GM13977 (cell line): ENCODE measurements around the gene ITGAE.
"Not testable (repeated sequence)": the region's sequence is repeated elsewhere in the genome, so short reads cannot be mapped to it uniquely, and the experiment has no call there.

Experiments
- DNase-seq: peaks from one replicate; pipeline ENCODE4 v3.0.0; 2012; ENCODE audit warnings: low spot score
- CTCF ChIP-seq: IDR thresholded peaks from 2 replicates; pipeline ENCODE4 v1.5.1; 2012; ENCODE audit warnings: mild to moderate bottlenecking, control low read depth; ENCODE audit not compliant: insufficient read depth; ENCODE audit errors: extremely low read depth, missing control alignments
- in situ Hi-C: fragments of 300-500 bp; cut with MboI; formaldehyde crosslinking; loops from one replicate; pipeline ENCODE4 v1.12.0; 2022; ENCODE audit warnings: low sequenced_read_pairs, low pct_unique_long_range_greater_than_20kb, mixed read lengths, inconsistent platforms; ENCODE audit not compliant: unreplicated experiment

The ITGAE gene

GRCh38 chr17:3708366-3708765 lies 92.6 kb downstream of the ITGAE start:
- DNase-seq: no peak
- no peak for TF ChIP-seq CTCF
- in situ Hi-C loops: no loop called here

- in situ Hi-C loops, DNase-seq: not testable (repeated sequence)
Measured at GRCh38 chr17:3705718-3705984, 95.3 kb downstream of the ITGAE start.

- DNase-seq: no peak
Measured at GRCh38 chr17:3704931-3705717, 95.9 kb downstream of the ITGAE start.

GRCh38 chr17:3702041-3702539 lies 98.9 kb downstream of the ITGAE start:
- in situ Hi-C loops: not testable (repeated sequence)

More at GRCh38 chr17:3704931-3705717, 95.9 kb downstream of the ITGAE start:
- in situ Hi-C loops: no loop called here
- no peak for TF ChIP-seq CTCF

GRCh38 chr17:3699951-3700350 lies 101.0 kb downstream of the ITGAE start:
- in situ Hi-C loops: no loop called here
- no peak for DNase-seq
- no peak for TF ChIP-seq CTCF

More at GRCh38 chr17:3702041-3702539, 98.9 kb downstream of the ITGAE start:
- DNase-seq: not testable (repeated sequence)

GRCh38 chr17:3698139-3698538 lies 102.8 kb downstream of the ITGAE start:
- DNase-seq: no peak
- in situ Hi-C loops: no loop called here
- no peak for TF ChIP-seq CTCF

- TF ChIP-seq CTCF: no peak
- in situ Hi-C loops: no loop called here
- no peak for DNase-seq
Measured at GRCh38 chr17:3697103-3697476, 103.9 kb downstream of the ITGAE start.

GRCh38 chr17:3695723-3696411 lies 105.1 kb downstream of the ITGAE start, which contains the start of gene P2RX5:
Gene P2RX5 (minus strand): TSS chr17:3696155. CDS start chr17:3696005, 150 bp downstream.
- peak; percentile 70 for DNase-seq
- in situ Hi-C loops: no loop called here
- no peak for TF ChIP-seq CTCF
